Activated CD8-positive, alpha-beta memory T cell treated with anti-CD3 and anti-CD28 coated beads, Interleukin-2, amount 50 U/mL, for 4 hours (primary cell): ENCODE data around the gene HK1.

Experiments
- DNase-seq: peaks from one replicate; pipeline ENCODE4 v3.0.0-alpha.2; 2020

Gene HK1

DNA sequence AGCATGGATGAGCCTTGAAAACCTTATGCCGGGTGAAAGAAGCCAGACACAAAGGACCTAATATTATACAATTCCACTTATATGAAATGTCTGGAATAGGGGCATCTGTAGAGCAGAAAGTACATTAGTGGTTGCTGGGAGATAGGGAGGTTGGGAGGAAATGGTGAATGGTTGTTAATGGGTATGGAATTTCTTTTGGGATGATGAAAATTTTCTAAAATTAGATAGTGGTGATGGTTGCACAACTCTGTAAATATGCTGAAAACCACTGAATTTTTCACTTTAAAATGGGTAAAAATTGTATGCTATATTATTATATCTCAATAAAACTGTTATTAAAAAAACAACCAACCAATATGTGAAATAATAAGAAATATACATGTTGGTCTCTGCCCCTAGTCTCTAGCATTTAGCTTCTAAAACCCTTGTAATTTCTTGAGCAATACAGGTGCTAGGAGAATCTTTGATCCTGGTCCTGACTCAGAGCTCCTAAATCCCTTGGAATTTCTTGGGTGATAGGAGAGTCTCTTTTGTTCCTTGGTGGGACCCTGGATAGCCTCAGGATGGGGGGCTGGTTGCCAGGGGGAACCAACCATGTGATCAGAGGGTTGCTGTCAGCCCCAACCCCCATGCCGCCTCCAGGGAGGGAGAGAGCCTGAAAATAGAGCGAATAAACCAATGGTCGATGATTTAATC is 74.4 kb downstream of the HK1 start:
- DNase-seq, result no peak

DNA sequence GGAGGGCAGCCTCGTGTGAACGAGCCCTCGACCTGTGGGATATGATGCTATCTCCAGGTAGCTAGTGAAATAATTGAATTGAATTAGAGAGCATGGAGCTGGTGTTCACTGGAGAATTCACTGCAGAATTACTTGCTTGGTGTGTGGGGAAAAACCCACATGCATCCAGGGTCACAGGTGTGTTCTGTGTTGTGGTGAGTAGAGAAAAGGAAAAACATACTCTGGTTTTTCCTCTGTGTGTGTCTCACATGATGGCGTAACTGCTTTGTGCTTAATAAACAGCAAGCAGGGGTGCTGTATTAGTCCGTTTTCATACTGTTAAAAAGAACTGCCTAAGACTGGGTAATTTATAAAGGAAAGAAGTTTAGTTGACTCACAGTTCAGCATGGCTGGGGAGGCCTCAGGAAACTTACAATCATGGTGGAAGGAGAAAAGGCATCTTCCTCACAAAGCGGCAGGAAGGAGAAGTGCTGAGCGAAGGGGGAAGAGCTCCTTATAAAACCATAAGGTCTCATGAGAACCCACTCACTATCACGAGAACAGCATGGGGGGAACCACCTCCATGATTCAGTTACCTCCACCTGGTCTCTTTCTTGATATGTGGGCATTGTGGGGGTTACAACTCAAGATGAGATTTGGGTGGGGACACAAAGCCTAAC is 75.8 kb downstream of the HK1 start:
- DNase-seq, result no peak

DNA sequence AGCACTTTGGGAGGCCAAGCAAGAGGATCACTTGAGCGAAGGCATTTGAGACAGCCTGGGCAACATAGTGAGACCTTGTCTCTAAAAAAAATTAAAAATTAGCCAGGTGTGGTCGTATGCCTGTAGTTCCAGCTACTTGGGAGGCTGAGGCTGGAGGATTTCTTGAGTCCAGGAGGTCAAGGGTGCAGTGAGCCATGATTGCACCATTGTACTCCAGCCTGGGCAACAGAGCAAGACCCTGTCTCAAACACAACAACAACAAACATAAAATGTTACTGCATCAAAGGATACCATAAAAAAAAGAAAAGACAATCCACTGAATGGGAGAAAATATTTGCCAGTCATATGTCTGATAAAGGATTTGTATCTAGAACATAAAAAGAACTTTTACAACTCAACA is 77.9 kb downstream of the HK1 start:
- no peak for DNase-seq

DNA sequence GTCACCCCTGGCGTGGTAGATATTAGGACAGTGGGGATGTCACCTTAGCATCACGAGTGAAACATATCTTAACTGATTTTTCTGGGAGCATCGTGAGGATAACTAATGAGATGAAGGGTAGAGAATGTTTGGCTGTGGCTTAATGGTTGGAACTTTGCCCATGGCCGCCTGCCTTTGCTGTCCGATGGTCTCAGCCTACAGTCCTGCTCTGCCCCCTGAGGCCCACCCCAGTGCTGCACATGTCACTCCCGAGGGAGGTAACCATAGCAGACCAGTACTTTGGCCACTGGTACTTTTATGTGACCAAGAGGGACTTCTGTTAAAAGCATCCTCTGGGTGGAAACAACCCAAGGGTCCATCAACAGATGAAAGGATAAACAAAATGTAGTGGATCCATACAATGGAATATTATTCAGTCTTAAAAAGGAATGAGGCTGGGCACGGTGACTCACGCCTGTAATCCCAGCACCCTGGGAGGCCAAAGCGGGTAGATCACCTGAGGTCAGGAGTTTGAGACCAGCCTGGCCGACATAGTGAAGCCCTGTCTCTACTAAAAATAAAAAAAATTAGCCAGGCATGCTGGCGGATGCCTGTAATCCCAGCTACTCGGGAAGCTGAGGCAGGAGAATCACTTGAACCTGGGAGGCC is 80.0 kb downstream of the HK1 start:
- DNase-seq, result no peak

DNA sequence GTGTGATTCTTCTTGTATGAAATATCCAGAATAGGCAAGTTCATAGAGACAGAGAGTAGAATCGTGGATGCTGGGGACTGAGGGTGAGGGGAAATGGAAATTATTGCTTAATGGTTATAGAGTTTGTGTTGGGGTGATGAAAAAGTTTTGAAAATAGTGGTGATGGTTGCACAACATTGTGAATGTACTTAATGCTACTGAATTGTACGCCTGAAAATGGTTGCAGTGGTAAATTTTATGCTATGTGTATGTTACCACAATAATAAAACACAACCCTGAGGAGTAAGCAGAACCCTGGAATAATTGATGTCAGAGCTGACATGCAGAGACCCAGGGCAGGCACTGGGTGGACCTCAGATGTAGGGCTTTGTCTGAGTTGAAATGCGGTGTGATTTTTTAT is 80.9 kb downstream of the HK1 start:
- DNase-seq, result no peak

DNA sequence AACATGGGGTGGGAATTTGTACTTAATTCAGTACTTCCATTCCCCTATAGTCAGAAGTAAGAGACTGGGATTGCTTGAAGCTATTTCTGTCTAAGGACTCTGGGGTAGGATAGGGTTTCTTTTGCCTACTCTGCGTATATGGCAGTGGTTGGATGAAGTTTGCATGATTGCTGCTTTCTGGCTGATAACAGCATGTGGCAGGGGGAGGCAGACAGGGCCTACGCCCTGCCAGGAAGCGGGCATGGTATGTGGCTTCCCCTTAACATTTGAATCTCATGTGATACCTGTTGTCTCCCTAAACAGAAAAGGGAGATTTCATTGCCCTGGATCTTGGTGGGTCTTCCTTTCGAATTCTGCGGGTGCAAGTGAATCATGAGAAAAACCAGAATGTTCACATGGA is 81.3 kb downstream of the HK1 start:
- DNase-seq, result peak; percentile 36

DNA sequence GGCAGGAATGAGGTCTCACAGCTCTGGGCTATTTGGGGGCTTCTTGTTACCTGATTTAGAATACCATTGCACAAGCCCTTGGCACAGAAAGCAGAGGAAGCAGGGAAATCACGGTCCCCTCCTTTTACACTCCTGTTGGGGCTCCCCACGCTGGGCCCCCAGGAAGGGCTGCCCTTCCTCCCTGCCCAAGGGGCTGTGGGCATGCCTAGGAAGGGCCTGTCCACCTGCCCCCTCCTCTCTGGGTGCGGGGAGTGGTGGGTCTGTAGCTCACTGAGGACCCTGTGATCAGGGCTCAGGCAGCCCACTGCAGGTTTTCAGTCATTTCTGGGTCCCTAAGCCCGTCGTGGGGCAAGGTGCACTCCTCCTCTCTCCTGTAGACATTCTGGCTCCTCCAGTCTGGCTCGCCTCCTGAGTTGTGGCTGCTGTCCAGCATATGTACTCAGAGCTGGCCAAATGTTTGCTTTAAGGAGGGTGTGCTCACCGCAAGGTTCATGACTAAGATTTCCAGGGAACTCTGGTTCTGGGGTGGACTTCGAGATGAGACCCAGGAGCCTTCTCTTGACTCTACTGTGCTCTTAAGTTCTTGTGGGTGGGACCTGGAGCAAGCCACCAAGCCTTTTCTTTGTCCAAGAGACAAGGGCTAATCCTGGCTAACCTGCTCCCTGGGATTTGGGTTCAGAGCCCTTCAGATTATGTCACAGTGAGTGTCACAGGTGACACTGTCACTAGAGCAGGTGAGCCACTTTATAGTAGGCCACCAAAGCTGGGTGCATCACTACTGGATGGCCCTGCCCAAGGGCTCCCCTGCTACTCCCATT is 82.4 kb downstream of the HK1 start:
- DNase-seq, result no peak

DNA sequence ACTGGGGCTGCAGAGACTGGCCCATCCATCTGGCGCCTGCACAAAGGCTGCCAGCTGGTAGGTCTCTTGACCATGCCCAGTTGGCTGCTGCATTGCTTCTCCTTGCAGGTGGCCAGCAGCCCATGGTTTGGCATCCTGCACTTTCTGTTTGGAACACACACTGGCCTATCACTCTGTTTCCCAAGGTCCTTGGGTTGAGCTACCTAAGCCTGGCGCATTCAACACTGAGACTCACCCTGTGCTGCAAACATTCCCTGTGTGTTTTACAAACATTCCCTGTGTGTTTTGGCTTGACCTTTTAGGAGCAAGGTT is 83.0 kb downstream of the HK1 start:
- DNase-seq, result no peak

DNA sequence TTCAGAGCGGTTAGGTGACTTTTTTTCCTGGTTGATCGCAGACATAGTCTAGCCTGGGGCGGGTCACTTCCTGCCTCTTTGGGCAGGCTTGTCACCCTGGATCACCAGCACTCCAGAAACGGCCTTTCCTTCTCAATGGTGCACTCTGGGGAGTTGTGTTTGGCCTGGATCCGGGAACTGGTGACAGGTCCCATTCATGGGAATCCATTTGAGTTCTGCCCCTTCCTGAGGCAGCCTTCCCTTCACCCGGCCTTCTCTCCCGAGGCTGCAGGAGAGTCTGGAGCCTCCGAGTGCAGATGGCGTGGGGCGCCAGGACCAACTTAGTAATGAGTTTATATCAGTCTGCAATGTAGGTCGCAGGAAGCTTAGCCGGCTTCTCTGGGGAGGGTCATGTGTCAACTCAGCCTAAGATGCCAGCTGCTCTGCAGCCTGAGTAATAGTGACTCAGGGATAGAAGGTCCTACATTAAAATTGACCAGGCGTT is 84.2 kb downstream of the HK1 start:
- no peak for DNase-seq

DNA sequence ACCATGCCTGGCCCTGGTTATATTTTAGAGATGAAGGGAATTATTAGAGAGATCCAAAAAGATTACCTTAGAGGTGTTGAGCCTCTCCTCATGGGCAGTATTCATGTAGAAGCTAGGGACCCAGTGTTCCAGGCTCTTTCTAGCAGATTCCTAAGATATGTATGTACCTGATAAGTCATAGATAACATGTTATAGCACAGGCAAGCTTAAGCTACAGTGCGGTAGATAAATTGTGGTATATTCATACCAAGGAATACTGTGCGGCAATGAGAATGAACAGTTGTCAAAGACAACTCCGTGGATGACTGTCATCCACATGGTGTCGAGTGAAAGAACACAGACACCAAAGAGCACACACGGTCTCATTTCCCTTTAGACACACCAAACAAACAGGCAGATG is 85.4 kb downstream of the HK1 start:
- no peak for DNase-seq

DNA sequence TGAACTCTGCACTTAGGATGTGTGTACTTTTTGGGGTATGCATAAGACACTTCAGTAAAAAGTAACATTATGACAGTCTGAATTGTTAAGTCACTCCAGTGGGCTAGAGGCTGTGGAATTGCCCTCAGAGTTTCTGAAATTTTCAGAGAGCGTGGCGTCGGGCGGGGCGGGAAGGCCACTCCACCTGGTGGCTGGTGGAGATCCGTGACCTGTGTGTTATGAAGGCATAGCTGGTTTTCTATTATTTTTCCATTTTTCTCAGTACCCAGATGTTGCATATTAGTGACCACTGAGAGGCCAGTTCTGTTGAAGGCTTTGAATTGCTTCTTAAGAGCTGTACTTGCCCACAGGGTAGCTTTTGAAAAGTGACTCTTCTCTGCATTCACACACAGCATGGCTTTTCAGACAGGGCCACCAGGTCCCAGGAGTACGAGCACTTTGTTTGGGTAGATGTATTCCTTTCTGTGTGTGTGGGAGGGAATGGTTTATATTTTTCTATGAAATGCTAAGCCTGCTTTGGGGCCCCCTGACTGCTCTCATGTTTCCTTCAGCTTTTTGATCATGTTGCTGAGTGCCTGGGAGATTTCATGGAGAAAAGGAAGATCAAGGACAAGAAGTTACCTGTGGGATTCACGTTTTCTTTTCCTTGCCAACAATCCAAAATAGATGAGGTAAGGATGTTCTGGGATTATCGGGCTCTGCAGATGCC is 86.1 kb downstream of the HK1 start:
- no peak for DNase-seq

DNA sequence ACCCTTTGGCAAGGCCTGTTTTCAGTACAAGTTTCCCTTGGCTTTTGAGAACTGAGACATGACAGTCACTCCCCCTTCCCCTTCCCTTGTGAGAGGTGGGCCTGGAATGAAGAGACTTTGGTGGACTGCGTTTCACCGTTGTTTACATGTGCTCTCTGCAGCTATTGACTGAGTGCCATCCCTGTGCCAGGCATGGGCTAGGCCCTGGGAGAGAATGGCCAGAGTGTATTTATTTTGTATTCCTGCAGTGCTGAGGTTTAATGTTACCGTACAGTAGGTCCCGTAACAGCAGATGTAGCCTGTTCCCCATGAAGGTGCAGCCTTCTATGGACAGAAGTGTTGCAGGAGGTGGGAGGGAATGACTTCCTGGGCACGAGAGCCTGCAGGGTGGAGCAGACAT is 88.4 kb downstream of the HK1 start:
- DNase-seq, result no peak

DNA sequence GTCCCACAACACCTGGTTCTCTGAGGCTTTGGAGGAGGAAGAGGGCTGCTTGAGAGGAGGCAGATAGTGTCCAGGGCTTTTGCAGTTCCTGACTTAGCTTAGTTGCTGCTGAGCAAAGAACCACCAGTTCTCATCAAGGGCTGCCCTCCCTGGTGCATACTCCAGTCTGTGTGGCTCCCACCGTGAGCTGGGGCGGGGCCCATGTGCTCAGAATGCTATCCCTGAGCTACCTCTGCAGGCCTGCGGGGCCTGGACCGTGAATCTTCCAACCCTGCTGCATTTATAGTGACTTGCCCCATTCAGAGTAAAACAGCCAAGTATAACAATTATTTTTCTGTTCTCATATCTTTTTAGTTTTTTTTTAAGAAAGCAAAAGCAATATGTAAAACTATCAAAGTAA is 89.2 kb downstream of the HK1 start:
- no peak for DNase-seq

DNA sequence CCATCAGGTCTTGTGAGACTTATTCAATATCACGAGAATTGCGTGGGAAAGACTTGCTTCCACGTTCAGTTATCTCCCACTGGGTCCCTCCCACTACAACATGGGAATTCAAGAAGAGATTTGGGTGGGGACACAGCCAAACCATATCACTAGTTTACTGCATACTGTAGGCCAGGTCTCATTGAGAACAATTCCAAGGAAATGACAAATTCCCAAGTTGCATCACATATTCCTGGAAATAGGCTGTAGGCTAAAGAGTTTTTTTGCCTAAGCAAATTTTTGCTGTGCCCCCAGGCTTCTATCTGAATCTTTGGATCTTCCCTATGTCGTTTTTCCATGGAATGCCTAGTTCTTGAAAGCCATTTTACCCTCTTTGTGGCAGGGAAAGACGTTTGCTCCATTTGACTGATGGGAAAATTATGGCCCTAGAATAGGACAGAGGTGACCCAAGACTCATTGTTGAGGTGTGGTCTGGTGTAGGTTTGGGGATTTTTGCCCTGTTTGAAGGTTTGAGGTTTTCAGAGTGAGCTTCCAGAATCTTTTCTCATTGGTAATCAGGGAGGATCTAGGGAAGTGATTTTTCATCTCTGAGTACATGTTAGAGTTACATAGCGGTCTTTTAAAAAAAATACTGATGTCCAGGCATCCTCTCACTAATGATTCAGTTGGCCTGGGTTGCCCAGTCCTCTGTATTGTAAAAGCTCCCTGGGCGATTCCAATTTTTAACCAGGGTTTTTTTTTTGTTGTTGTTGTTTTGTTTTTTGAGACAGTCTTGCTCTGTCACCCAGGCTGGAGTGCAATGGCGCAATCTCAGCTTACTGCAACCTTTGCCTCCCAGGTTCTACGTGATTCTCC is 94.1 kb downstream of the HK1 start:
- no peak for DNase-seq

DNA sequence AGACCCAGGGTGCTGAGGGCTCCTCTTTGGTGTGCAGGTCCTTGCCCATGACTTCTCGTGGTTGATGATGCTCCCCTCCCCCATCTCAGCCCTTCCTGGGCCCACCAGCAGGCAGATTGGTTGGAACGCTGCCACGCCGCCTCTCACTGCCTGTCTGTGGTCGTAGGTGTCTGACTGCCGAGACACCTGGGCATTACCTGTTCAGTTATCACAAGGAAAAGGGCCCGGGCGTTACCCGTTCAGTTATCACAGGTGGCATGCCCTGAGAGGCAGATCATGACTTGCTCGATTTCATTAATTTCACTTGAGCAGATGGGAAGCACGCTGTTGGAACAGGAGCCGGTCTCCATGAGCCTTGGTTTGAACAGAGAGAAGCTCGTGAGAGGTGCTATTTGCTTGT is 95.9 kb downstream of the HK1 start:
- no peak for DNase-seq

DNA sequence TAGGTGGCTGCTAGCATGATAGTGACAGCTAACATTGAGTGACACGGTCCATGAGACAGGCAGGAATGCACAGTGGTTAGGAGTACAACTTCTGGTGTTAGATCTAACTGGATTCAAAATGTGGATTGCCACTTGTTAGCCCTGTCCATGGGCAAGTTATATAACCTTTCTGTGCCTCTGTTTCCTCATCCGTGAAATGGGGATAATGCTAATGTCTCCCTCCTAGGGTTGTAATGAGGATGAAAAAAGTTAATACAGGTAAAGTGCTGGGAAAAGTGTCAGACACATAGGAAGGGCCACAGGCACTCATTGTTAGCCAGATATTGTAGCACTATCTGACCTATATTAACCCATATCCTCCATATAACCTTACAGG is 96.6 kb downstream of the HK1 start:
- no peak for DNase-seq

DNA sequence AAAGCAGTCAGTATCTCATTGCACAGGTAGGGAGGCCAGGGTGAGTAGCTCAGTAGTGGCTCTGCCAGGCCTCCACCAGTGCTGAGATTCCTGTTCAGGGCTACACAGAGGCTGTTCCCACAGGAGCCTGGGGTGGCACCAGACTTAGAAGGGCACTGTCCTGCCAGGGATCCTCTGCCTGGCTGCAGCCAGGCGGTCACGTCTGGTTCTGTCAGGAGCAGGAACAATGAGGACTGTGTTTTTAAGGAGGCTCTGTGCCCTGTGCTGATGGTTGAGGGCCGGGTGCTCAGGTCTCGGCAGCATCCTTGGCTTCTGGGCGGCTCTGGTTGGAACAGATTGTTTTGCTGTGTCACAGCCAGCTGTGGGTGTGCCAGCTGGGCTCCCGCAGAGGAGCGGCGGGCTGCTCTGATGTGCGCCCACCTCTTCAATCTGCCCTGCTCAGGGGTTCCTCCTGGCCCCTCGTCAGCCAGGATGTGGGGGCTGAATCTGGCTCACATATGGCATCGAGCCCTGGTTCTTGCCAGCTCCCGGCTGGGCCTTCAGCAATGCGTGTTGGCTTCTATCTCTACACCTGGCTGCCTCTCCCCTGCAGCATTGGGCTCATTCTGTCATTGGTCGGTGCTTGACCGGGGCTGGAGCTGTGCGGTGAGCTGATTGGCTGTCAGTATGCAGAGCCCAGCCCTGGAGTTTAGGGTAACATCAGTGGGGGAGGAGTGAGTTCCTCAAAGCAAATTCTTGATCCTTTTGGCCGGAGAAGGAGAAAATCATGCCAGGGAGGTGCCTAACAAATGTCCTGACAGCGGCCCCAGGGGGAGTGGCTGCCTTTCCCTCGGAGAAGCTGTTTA is 97.2 kb downstream of the HK1 start:
- no peak for DNase-seq

DNA sequence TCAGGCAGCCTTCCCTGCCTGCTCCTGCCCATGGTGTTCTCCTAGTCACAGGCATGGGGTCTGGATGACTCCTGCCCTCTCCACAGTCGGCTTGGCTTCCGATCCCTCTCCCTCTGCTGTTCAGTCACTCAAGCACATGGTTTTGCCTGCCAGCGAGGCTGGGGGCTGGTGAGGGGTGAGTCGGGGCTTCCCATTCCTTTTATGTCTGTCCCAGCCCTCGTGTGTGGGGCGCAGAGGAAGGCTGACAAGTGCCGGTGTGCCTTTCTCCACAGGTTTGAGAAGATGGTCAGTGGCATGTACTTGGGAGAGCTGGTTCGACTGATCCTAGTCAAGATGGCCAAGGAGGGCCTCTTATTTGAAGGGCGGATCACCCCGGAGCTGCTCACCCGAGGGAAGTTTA is 98.4 kb downstream of the HK1 start:
- no peak for DNase-seq

DNA sequence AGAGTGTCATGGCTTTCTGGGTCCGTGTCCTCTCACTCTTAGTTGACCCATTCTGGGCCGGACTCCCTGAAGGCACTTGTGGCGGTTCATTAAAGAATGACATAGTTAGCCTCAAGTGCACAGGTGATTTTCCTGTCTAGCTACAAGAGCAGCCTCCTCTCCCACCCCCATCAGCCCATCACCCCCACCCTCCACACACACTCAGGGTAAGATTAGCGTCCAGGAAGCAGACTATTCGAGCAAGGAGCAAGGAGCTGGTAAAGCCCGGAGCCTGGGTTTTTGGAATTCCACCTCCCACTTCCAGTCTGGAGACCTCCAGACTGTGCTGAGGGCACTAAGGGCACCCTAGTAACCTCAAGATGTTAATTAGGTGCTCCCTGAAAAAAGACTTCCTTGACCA is 98.9 kb downstream of the HK1 start:
- no peak for DNase-seq

DNA sequence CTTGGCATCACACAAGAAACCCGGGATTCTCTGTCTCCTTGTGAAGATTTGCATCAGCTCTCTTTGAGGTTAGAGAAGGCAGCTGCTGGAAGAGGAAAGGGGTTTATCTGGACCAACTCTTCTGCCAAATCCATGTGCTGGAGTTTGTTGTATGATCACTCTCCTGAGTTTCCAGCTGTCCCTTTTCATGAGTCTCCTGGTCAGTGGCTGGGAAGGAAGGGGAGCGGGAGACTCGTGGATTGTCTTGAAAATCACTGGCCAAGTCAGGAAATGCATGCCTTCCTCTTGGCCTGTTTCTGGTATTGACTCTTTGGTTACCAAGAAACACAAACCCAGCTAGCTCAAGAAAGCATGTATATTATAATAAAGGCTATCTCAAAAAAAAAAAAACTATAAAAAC is 99.6 kb downstream of the HK1 start:
- DNase-seq, result no peak

DNA sequence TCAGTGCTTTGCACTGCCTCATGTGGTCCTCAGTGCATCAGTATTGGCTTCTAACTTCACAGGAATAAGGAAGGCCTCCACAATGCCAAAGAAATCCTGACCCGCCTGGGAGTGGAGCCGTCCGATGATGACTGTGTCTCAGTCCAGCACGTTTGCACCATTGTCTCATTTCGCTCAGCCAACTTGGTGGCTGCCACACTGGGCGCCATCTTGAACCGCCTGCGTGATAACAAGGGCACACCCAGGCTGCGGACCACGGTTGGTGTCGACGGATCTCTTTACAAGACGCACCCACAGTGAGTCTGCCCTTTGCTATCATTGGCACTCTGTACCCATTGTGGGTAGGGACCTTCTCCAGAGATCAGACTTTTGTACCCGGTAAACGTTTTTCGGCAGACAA is 101.5 kb downstream of the HK1 start:
- no peak for DNase-seq
